Large intestine (tissue), 3 donors: Measurements from ENCODE around the gene POLR2A. TPM values are rescaled to one million over a fixed set of nuclear protein-coding genes. Genes with fewer than 3 reads are reported as not detected.

Experiments
- DNase-seq, 2 donors: peaks; one replicate each; pipeline versions ENCODE4 v3.0.0 to v3.0.0-alpha.2; 2013
- H3K27ac ChIP-seq: one replicate; pipeline ENCODE4 v1.5.1; 2013; ENCODE audit warnings: low read length
- H3K27me3 ChIP-seq: 2 replicates; pipeline ENCODE4 v1.6.1; 2013; ENCODE audit warnings: low read length; ENCODE audit not compliant: control insufficient read depth, insufficient read depth
- H3K36me3 ChIP-seq: 2 replicates; pipeline ENCODE4 v1.6.1; 2013; ENCODE audit warnings: low read length; ENCODE audit not compliant: control insufficient read depth, insufficient read depth
- H3K4me1 ChIP-seq: one replicate; pipeline ENCODE4 v1.6.1; 2013; ENCODE audit warnings: low read length; ENCODE audit not compliant: control insufficient read depth, insufficient read depth
- H3K4me3 ChIP-seq: one replicate; pipeline ENCODE4 v1.5.1; 2013; ENCODE audit warnings: low read length
- H3K9me3 ChIP-seq: one replicate; pipeline ENCODE4 v1.6.1; 2013; ENCODE audit warnings: mild to moderate bottlenecking, low read depth, low read length, moderate library complexity; ENCODE audit not compliant: control insufficient read depth
- WGBS: methylation state at CpG from one replicate; pipeline ENCODE4 v1.1.5; 2013; ENCODE audit warnings: low lambda C conversion rate; ENCODE audit not compliant: insufficient coverage; 5-methylcytosine and 5-hydroxymethylcytosine counted together
- polyA plus RNA-seq: library from polyadenylated mRNA; unstranded; fragments of 120-200 nt; gene quantifications from one replicate; pipeline ENCODE4 v1.2.1, GENCODE V29; 2013

Gene POLR2A
- polyA plus RNA-seq, 1 donor = 98.7 TPM

DNA sequence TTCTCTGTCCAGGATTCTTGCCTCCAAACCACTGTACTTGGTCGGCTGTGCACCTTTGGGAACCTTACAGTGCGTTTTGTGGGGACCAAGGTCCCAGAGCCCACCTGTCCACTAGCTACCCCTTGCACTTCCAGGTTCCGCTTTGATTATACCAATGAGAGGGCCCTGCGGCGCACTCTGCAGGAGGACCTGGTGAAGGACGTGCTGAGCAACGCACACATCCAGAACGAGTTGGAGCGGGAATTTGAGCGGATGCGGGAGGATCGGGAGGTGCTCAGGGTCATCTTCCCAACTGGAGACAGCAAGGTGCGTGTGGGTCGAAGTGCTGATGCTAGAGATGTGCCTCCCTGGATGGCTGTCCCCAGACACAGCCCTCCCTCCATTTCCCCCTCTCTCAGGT lies 18.8 kb downstream of the POLR2A start:
- Histone ChIP-seq H3K27ac (no peak overlapping the region), H3K4me1 (no peaks in the 10 kb centered on the region), H3K36me3 (peaks cover 87% of the 10 kb centered on the region), H3K9me3 (no peaks in the 10 kb centered on the region), H3K27me3 (no peaks in the 10 kb centered on the region), H3K4me3 (no peak overlapping the region)
- DNase-seq = no peak
- no CpG with 5 or more reads among the region's 14 CpGs for WGBS

DNA sequence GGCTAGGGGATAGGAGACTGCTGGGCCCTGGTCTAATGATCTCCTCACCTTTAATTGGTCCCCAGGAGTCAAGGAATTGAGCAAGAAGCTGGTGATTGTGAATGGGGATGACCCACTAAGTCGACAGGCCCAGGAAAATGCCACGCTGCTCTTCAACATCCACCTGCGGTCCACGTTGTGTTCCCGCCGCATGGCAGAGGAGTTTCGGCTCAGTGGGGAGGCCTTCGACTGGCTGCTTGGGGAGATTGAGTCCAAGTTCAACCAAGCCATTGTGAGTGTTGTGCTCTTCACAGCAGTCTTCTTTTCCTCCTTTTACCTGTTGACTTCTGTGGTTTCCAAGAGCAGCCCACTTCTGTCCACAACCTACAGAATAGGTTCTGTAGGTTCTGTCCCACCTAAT lies 19.4 kb downstream of the POLR2A start:
- Histone ChIP-seq H3K27ac (no peak overlapping the region), H3K4me3 (no peak overlapping the region), H3K27me3 (no peaks in the 10 kb centered on the region), H3K4me1 (no peaks in the 10 kb centered on the region), H3K9me3 (no peaks in the 10 kb centered on the region), H3K36me3 (peaks cover 87% of the 10 kb centered on the region)
- no CpG with 5 or more reads among the region's 8 CpGs for WGBS
- no peak for DNase-seq

GRCh38 chr17:7508145-7508544 lies 24.0 kb downstream of the POLR2A start:
- Histone ChIP-seq H3K4me3 (no peak overlapping the region), H3K27me3 (no peaks in the 10 kb centered on the region), H3K9me3 (no peaks in the 10 kb centered on the region), H3K27ac (no peak overlapping the region), H3K4me1 (no peaks in the 10 kb centered on the region), H3K36me3 (peaks cover 85% of the 10 kb centered on the region)
- no CpG with 5 or more reads among the region's 11 CpGs for WGBS
- DNase-seq = no peak

- no peak for DNase-seq
- peaks cover 85% of the 10 kb centered on the region for H3K36me3 ChIP-seq
These were observed 24.7 kb downstream of the POLR2A start for GRCh38 chr17:7508846-7509245.

DNA sequence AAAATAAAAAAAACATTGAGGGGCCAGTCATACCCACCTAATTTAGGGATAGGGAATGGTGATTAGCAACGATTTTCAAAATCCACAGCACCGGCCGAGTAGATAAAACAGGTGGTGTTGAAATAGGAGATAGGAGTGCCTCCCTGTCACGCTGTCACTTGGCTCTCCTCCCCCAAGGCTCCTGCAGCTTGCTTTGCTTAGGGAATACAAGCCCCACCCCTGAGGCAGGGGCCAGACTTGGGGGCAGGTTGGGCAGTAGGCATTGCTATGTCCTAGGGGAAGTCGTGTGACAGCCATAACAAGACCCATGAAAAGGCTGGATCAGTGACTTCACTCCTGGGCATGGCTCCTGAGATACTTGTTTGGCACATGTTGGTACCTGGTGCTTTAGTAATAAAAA lies 25.8 kb downstream of the POLR2A start:
- 67% methylated on average over 1 of the region's 5 CpGs for WGBS
- DNase-seq = peak; percentile 70 to 84
- peaks cover 83% of the 10 kb centered on the region for H3K36me3 ChIP-seq
- no peaks in the 10 kb centered on the region for H3K9me3 ChIP-seq
- H3K4me3 ChIP-seq = no peak overlapping the region
- H3K27ac ChIP-seq = no peak overlapping the region
- no peaks in the 10 kb centered on the region for H3K27me3 ChIP-seq
- H3K4me1 ChIP-seq = peaks cover under 1% of the 10 kb centered on the region

More at GRCh38 chr17:7508846-7509245, 24.7 kb downstream of the POLR2A start:
- Histone ChIP-seq H3K4me1 (no peaks in the 10 kb centered on the region), H3K9me3 (no peaks in the 10 kb centered on the region), H3K27me3 (no peaks in the 10 kb centered on the region), H3K27ac (no peak overlapping the region), H3K4me3 (no peak overlapping the region)
- WGBS = no CpG with 5 or more reads among the region's 9 CpGs

- peaks cover 11% of the 10 kb centered on the region for H3K4me1 ChIP-seq
- no peak for DNase-seq
- H3K9me3 ChIP-seq = no peaks in the 10 kb centered on the region
- H3K27me3 ChIP-seq = no peaks in the 10 kb centered on the region
- H3K36me3 ChIP-seq = peaks cover 80% of the 10 kb centered on the region
- no peak overlapping the region for H3K4me3 ChIP-seq
- 80% methylated on average over 1 of the region's 10 CpGs for WGBS
- H3K27ac ChIP-seq = no peak overlapping the region
These were observed 26.9 kb downstream of the POLR2A start for GRCh38 chr17:7511108-7511507.

GRCh38 chr17:7512105-7512504 lies 27.9 kb downstream of the POLR2A start:
- Histone ChIP-seq H3K9me3 (no peaks in the 10 kb centered on the region), H3K27ac (no peak overlapping the region), H3K4me1 (peaks cover 12% of the 10 kb centered on the region), H3K36me3 (peaks cover 70% of the 10 kb centered on the region), H3K27me3 (no peaks in the 10 kb centered on the region), H3K4me3 (no peak overlapping the region)
- 100% methylated on average over 1 of the region's 15 CpGs for WGBS
- no peak for DNase-seq

- no peaks in the 10 kb centered on the region for H3K27me3 ChIP-seq
- WGBS = 95% methylated on average over 8 of the region's 20 CpGs
- peaks cover 65% of the 10 kb centered on the region for H3K36me3 ChIP-seq
- H3K4me3 ChIP-seq = no peak overlapping the region
- H3K9me3 ChIP-seq = no peaks in the 10 kb centered on the region
- DNase-seq = no peak
- no peak overlapping the region for H3K27ac ChIP-seq
- H3K4me1 ChIP-seq = peaks cover 12% of the 10 kb centered on the region
These were observed 28.8 kb downstream of the POLR2A start for GRCh38 chr17:7512824-7513540.

GRCh38 chr17:7513850-7514419 lies 29.8 kb downstream of the POLR2A start:
- no peak for DNase-seq
- Histone ChIP-seq H3K36me3 (peaks cover 56% of the 10 kb centered on the region), H3K27me3 (no peaks in the 10 kb centered on the region), H3K4me3 (no peak overlapping the region), H3K27ac (no peak overlapping the region), H3K9me3 (no peaks in the 10 kb centered on the region), H3K4me1 (peaks cover 12% of the 10 kb centered on the region)
- WGBS = no CpG with 5 or more reads among the region's 17 CpGs

- peaks cover 12% of the 10 kb centered on the region for H3K4me1 ChIP-seq
- DNase-seq = peak; percentile 84 to 93
- H3K27me3 ChIP-seq = no peaks in the 10 kb centered on the region
- no peak overlapping the region for H3K4me3 ChIP-seq
- peak overlapping the region; percentile 71 for H3K27ac ChIP-seq
- no peaks in the 10 kb centered on the region for H3K9me3 ChIP-seq
- WGBS = no CpG with 5 or more reads among the region's 13 CpGs
- peaks cover 36% of the 10 kb centered on the region for H3K36me3 ChIP-seq
These were observed 31.9 kb downstream of the POLR2A start for GRCh38 chr17:7515911-7516610.
